GM10266 (cell line): ENCODE measurements around the gene EXD3.

ENCODE experiments used
- DNase-seq: peaks from one replicate; pipeline ENCODE4 v3.0.0; 2012; ENCODE audit errors: extremely low spot score
- TF ChIP-seq, protein P1 (sequence below): IDR thresholded peaks from 2 replicates; pipeline ENCODE4 v1.5.1; 2012; ENCODE audit warnings: mild to moderate bottlenecking, low read depth; ENCODE audit not compliant: control insufficient read depth, insufficient read depth; ENCODE audit errors: missing control alignments

Gene EXD3

GRCh38 chr9:137275203-137275587 is 147.8 kb downstream of the EXD3 start:
- TF ChIP-seq, protein P1, sequence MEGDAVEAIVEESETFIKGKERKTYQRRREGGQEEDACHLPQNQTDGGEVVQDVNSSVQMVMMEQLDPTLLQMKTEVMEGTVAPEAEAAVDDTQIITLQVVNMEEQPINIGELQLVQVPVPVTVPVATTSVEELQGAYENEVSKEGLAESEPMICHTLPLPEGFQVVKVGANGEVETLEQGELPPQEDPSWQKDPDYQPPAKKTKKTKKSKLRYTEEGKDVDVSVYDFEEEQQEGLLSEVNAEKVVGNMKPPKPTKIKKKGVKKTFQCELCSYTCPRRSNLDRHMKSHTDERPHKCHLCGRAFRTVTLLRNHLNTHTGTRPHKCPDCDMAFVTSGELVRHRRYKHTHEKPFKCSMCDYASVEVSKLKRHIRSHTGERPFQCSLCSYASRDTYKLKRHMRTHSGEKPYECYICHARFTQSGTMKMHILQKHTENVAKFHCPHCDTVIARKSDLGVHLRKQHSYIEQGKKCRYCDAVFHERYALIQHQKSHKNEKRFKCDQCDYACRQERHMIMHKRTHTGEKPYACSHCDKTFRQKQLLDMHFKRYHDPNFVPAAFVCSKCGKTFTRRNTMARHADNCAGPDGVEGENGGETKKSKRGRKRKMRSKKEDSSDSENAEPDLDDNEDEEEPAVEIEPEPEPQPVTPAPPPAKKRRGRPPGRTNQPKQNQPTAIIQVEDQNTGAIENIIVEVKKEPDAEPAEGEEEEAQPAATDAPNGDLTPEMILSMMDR, result no peak

DNA sequence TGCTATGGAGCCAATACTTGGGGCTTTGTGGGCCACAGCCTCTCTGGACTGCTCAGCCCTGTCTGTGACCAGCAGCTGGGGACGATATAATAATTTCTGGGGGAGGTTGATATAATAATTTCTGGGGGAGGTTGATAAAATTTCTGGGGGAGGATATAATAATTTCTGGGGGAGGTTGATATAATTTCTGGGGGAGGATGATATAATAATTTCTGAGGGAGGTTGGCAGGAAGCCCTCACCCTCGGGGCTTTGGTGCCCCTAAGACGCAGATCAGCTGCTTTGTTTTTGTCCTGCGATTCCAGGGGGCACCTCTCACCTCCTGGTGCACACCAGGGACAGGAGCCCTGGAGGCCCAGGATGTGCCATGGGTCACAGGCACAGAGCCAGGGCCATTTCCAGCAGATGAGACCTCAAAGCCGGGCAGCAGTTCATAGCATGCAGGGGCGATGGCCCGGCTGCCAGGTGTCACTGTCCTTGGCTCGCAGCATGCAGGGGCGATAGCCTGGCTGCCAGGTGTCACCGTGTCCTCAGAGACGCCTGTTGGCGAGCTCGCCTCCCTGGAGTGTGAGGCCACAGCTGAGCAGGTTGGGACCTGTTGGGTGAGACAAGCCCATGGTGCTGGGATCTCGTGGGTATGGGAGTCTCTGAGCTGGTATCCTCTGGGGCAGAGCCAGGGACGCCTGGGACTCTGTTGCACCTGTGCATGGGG is 149.2 kb downstream of the EXD3 start:
- TF ChIP-seq, protein P1, result no peak
- DNase-seq, result no peak

More at GRCh38 chr9:137275203-137275587, 147.8 kb downstream of the EXD3 start:
- DNase-seq, result no peak

DNA sequence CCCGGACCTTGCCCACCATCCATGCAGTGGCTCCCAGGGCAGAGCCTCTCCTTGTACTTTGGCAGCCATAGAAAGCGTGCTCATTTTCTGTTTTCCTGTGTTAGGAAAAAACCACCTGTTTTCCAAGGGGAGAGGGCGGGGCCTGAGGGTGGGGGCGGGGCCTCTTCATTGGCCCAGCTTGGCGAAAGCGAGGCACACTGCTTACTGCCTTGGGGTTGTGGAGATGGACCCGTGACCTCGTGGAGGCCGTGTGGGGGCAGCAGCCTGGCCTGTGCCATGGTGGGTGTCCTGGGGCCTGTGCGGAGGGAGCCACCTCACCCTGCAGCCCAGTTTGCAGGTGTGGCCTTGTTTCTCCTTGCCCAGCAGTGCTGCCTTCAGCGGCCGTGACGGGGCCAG is 149.9 kb downstream of the EXD3 start:
- TF ChIP-seq, protein P1, result no peak
- no peak for DNase-seq

- TF ChIP-seq, protein P1, result no peak
- no peak for DNase-seq
These were observed 150.5 kb downstream of the EXD3 start for GRCh38 chr9:137272241-137273094.

- no peak for DNase-seq
- TF ChIP-seq, protein P1, result no peak
These were observed 151.3 kb downstream of the EXD3 start for GRCh38 chr9:137271696-137272076.

DNA sequence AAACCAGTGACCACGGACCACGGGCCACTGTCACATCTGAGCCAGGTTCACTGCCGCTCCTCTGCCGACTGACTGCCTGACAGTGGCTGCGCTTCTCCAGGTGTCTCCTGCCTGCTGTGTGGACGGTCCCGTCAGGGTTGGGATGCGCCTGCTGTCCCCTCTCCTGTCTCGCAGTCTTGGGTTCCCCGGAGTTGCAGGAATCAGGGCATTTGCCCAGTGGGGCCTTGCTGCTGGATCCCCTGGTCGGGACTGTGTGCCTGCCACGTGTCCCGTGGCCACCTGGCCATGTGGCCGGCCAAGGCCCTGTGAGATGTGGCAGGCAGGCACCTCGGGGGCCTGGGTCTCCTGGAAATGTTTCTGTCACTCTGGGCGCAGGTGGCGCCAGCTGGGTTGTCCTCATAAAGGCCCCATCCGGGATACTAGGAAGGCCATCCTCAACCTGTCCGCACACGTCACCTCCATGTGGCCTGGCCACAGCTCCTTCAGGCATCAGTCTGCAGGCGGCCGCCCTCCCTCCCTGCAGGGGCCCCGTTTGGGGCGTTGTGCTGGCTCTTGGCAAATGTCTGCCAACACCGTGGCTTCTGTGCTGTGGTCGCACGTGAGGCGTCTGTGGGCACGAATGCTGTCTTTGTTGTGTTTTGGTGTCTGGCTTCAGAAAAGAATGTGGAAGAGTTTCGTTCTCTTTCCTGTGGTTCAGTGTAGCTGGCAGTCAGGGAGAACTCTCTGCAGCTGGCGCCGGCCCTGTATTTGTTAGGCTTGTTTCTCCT is 151.8 kb downstream of the EXD3 start:
- TF ChIP-seq, protein P1, result no peak
- DNase-seq, result no peak

DNA sequence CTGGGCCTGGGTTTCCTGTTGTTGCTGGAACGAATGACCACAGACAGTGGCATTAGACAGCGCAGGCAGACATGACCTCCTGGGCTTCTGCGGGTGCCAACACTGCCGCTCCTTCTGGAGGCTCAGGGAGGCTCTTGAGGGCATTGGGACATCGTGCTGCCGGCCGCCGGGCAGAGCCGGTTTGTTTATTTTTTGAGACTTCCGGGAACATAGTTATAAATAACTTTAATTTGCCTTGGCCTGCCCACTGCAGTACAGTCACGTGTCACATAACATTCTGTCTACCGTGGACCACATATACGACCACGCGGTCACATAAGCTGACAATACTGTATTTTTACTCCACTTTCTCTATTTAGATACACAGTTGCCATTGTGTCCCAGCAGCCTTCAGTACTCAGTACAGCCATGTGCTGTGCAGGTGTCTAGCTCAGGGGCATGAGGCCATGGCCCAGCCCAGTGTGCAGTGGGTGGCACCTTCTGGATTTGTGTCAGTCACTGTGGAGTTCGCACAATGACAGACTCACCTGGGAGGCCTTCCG is 153.7 kb downstream of the EXD3 start:
- TF ChIP-seq, protein P1, result no peak

More for the DNA sequence above, 153.7 kb downstream of the EXD3 start:
- DNase-seq, result no peak
